GM21423 (cell line): ENCODE data around the gene C9orf43.
"Not testable (repeated sequence)": the region's sequence is repeated elsewhere in the genome, so short reads cannot be mapped to it uniquely, and the experiment has no call there.

Experiments
- ATAC-seq: cut with Tn5 transposase; IDR thresholded peaks from one replicate; pipeline ENCODE4 v1.9.1; 2021; ENCODE audit warnings: mild to moderate bottlenecking, moderate library complexity; ENCODE audit not compliant: unreplicated experiment

Gene C9orf43, protein sequence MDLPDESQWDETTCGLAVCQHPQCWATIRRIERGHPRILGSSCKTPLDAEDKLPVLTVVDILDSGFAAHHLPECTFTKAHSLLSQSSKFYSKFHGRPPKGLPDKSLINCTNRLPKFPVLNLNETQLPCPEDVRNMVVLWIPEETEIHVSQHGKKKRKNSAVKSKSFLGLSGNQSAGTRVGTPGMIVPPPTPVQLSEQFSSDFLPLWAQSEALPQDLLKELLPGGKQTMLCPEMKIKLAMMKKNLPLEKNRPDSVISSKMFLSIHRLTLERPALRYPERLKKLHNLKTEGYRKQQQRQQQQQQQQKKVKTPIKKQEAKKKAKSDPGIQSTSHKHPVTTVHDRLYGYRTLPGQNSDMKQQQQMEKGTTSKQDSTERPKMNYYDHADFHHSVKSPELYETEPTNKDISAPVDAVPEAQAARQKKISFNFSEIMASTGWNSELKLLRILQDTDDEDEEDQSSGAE

DNA sequence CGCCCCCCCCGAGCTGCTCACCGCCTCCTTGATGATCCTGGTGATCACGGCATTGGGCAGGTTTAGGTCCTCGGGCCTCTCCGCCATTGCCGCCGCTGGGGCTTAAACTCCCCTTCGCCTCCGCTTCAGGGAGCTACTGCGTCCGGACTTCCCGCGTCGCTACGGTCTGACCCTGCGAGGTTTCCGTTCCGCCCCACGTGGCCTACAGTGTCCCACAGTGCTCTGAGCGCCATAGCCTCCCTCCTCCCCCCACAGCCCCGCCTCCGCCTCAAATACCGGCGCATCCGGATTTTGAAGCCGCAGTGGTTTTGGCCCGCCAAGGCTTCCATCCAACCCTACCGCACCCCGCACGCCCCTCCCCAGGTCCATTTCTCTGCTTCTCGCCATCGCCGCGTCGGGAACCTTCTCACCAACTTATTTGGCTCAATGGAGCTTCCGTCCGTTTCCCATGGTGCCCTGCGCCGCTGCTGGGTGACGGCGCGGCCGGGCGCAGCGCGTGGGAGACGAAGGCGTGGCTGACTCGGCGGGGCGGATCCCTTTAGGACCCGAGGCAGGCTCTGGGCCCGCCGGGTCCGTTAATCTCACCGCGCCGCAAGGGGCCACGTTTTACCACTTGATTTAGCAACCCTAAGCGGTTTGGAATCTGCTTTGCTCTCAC lies at the start of gene C9orf43, which contains the start of gene POLE3:
C9orf43 (plus strand) TSS at position 541 of the 658 bp plus-strand sequence. CDS start 2,747 bp downstream, outside the sequence.
POLE3 (minus strand) TSS at position 469 of the 658 bp plus-strand sequence; CDS start at position 87, 382 bp downstream.
- ATAC-seq: peak; percentile 92

DNA sequence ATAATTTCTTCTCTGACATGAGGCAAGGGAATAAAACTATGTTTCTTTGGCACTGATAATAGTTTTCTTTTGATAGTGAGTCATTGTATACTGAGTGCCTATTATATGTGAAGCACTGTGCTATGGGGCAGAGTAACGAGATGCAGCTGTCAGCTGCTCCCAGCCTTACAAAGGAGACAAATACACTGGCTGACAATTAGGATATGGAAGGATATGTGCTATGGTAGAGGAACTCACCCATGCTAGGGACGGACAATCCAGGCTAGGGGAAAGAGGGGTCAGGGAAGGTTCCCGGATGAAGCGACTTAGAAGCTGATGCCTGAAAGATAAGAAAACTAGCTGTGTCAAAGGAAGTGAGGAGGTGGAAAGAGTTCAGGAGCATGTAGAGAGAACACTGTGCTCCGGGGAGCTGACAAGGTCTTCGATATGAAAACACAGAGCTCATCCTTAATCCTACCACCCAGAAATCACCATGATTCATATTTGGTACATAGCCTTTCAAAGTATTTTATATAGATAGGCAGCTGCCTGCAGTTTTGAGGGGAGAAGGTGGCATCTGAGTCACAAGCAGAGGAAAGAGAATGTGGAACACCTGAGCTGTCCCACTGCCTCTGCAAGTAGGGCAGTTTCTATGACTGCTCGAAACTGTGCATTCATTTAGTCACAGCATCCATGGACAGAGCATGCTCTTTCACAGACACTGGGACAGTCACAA lies 49.1 kb upstream of the C9orf43 start:
- ATAC-seq: no peak

DNA sequence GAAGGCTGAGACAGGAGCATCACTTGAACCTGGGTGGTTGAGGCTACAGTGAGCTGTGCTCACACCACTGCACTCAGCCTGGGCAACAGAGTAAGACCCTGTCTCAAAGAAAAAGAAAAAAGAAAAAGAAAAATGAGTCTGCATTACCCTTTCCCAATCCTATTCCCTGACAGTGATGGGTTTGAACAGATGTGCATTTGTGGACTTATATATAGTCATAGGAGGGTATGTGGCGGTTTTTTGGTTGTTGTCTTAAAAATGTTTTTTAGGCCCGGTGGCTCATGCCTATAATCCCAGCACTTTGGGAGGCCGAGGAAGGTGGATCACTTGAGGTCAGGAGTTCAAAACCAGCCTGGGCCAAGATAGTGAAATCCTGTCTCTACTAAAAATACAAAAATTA lies 47.2 kb upstream of the C9orf43 start:
- no peak for ATAC-seq

DNA sequence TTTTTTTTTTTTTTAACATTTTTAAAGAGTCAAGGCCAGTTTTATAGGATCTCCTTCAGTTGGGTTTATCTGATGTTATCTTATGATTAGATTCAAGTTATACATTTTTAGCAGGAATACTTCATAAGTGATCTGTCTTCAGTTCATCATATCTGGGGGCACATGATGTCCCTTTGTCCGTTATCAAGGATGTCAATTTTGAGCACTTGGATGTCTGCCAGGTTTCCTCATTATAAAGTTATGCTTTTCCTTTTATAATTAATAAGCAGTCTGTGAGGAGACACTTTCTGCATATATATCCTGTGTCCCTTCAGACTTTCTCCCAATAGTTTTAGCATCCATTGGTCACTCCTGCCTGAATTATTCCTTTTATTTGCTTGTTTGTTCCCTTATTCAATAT lies 45.6 kb upstream of the C9orf43 start:
- ATAC-seq: no peak

DNA sequence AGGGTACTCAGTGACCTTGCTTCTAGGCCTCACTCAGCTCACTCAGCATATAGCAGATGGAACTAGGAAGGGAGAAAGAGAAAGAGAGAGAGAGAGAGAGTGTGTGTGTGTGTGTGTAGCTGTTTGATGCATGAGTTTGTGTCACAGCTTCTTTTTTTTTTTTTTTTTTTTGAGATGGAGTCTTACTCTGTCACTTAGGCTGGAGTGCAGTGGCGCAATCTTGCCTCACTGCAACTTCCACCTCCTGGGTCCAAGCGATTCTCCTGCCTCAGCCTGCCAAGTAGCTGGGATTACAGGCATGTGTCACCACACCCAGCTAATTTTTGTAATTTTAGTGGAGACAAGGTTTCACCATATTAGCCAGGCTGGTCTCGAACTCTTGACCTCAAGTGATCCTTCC lies 44.9 kb upstream of the C9orf43 start:
- not testable (repeated sequence) for ATAC-seq

DNA sequence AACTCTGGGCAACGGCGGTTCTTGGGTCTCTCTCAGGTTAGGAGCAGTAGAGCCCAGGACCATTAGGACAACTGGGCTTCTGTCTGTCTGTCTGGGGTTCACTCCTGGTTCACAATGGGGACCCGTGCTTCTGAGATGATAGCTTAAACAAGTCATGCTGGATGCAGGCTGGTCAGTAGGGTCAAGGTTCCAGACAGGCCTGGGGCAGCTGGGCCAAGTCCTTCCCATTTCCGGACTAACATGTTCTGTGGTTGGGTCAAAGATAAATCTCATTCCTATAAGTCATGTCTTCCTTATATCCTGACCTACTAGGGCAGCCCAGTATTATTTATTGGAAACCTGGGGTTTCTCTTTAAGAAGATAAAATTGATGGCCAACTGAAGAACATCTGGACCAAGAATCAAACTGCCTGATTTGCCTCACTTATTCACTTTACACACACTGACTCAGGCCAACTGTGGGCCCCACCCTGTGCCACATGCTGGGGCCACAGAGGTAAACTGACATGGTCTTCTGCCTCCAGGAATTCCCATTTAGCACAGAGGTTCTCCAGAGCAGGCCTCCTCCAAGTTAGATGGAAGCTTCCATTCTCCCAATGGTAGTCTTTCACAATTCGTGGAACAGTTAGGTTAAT lies 42.1 kb upstream of the C9orf43 start:
- ATAC-seq: no peak

DNA sequence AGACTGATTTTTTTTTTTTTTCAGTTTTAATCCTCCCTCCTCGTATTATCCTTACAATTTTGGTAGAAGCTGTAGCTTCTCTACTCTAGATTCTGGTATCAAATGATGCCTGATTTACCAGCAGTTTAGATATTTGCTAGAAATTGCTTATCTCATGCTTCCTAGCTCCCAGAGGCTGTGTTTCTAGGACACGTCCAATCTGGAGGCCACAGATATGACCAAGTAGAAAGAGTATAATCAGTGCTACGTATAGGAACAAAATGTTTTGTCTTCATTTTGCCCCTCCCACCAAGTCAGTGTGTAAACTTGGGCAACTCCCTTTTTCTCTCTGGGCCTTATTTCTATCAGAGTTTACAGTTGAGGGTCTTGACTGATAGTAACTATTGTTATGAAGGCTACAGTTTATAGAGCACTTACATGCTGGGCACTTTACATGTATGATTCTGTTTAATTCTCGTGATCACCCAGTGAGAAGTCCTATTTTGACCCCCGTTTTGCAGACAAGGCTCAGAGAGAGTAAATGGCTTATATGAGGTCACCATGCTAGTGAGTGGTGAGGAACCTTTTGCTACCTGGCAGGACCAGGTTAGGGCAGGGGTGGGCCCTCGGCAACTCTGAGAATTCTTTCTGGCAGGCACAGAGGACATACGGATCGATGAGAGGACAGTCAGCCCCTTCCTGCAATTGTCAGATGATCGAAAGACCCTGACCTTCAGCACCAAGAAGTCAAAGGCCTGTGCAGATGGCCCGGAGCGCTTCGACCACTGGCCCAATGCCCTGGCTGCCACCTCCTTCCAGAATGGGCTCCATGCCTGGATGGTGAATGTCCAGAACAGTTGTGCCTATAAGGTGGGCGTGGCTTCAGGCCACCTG lies 41.3 kb upstream of the C9orf43 start:
- no peak for ATAC-seq

DNA sequence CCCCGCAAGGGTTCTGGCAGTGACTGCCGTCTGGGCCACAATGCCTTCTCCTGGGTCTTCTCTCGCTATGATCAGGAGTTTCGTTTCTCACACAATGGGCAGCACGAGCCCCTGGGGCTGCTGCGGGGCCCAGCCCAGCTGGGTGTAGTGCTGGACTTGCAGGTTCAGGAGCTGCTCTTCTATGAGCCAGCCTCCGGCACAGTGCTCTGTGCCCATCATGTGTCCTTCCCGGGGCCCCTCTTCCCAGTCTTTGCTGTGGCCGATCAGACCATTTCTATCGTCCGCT lies 40.7 kb upstream of the C9orf43 start:
- no peak for ATAC-seq

DNA sequence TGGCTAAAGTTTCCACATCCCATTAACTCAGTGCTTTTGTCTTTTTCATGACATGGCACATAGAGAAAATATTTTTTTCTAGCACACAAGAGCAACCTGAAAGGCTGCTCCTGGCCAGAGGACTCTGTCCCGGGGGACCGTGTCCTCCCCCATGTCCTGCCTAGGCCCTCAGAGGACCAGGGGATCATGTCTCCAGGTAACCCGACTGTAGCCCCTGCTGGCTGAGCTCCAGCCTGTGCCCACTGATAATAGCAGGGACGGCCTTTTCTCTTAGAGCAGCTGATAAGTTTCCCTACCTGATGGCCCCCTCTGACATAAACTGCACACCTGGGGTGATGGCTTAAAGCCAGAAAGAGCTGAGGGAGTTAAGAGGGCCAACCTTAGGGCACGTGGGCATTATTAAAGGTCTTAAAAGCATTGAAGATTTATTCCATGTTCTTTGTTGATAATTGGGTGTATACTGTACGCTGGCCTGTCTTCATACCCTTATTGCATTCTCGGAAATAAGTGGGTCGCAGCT lies 39.7 kb upstream of the C9orf43 start:
- ATAC-seq: no peak

DNA sequence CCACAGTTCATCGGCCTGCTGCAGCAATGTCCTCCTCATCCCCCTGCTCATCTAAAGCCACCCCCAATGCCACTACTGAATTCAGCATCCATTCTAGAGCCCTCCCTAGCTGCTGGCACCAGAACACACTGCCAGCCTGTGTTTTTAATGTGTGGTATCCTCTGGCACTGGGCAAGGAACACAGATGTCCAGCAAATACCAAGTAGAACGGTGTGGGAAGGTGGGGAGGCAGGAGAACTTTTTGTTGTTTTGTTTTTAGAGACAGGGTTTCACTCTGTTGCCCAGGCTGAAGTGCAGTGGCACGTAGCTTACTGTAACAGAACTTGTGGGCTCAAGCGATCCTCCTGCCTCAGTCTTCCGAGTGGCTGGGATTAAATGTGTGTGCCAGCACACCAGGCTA lies 38.5 kb upstream of the C9orf43 start:
- no peak for ATAC-seq

DNA sequence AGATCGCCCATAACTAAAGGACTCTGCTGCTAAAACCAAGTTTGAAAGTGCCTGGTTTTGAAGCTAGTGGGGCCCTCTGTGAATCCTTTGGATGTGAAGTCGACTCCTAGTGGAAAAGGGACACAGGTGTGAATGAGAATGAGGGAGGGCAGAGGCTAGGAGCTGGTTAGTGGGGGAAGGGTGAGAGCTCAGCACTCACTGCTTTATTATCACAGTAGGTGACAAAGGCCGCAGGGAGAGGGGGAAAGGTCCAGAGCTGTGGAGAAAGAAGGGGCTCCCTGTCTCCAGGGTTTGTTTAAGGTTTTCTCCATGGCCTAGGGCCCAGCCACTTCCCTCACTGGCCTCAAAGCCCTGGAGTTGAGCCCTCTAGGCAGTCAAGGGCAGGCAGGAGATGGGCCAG lies 37.3 kb upstream of the C9orf43 start:
- ATAC-seq: no peak

DNA sequence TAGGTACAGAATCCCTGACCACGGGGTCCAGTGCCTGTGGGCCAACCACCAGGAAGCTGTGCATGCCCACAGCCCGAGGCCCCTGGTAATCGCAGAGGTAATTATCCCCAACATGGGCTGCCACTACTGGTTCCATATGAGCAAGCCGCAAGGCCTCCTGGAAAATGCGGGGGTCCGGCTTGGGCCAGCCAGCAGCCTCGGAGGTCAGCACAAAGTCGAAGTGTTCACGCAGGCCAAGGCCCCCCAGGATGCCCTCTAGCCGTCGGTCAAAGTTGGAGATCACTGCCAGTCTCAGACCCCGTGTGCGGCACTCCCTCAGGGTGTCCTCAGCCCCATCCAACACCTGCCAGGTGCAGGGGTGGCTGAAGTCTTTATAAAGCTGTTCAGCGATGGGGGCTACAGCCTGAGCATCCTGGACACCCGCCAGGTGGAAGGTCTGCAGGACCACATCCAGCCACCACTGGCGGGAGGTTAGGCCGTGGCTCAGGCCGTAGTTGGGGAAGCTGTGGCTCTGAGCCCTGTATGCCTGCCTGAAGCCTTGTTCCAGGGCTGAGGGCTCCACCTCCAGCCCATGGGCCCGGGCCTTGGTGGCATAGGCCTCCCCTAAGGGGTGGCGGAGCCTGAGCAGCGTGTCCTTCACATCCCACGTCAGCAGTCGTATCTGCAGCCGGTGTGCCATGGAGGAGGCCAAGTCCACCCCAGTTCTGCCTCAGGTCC lies 36.7 kb upstream of the C9orf43 start:
- no peak for ATAC-seq

DNA sequence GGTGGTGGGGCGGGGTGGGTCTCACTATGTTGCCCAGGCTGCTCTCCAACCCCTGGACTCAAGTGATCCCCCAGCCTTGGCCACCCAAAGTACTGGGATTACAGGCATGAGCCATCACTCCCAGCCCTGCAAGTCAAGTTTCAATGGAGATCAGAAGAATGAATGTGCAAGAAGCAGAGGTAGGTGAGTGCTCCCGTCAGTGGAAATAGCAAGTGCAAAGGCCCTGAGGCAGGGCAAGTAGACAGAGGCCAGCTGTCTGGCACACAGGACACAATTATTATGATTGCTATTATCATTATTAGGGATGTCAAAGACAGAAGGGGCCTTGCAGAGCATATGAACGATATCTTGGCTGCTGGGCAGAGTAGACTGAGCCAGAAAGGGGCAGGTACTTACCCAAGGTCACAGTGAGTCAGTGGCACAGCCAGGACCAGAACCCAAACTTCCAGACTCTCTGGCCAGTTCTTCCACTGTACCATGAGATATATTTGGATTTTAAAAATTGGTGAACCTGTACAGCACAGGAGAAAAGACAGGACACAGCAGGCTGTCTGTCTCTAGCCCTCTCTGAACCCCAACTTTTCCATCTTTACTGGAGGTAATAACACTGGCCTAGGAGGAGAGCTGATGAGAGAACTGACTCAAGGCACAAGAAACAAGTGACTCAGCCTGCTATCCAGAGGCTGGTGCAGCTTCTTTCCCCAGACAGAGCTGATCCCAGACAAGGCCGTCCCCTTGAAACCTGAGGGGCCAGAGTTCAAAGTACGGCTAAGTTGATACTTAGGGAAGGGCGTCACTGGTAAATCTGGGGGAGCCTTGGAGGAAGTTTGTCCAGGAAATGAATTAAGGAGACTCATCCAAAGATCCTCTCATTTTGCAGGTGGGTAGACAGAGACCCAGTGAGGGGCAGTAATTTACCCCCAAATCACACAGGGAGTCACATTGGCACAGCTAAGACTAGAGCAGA lies 35.2 kb upstream of the C9orf43 start:
- no peak for ATAC-seq

DNA sequence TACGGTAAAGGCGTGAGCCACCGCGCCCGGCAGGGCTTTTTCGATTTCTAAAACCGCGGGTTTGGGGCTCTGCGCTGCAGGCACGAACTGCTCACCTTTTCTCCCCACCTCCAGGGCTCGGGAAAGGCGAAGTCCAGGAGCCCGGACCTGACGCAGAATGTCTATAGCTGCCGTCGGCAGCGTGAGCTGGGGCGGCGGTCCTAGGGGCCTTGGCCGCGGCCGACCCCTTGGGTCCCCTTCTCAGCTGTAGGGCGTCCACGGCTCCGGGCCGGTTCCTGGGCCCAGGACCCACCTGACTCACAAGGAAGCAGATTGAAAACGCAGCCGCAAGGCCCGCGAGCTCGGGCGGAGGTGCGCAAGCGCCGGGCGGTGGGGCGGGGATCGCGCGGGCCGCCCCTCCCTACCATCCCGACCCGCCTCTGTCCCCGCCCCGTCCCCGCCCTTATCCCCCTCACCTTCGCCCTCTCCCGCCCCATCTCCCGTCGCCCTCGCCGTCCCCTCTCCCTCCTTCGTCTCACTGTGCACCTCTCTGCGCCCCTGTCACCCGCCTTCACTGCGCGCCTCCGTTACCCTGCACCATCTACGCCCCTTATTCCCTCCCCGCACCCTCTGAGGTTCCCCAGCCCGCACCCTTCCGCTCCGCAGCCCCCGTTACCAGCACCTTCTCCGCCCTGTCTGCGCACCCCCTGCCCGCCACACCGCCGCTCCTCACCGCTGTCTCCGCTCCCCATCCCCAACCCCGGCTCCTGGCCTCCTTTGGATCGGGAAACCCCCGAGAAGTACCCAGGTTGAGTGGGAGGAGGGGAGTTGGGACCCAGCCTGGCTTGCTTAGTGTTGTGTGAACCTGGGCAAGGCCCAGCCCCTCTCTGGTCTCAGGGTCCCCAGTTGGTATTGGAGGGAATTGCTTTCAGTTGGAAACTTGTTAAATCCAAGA lies 33.6 kb upstream of the C9orf43 start, which contains the start of gene HDHD3:
HDHD3 (minus strand) TSS at position 353 of the 934 bp plus-strand sequence. CDS start 2,632 bp downstream, outside the sequence.
- ATAC-seq: peak; percentile 73

DNA sequence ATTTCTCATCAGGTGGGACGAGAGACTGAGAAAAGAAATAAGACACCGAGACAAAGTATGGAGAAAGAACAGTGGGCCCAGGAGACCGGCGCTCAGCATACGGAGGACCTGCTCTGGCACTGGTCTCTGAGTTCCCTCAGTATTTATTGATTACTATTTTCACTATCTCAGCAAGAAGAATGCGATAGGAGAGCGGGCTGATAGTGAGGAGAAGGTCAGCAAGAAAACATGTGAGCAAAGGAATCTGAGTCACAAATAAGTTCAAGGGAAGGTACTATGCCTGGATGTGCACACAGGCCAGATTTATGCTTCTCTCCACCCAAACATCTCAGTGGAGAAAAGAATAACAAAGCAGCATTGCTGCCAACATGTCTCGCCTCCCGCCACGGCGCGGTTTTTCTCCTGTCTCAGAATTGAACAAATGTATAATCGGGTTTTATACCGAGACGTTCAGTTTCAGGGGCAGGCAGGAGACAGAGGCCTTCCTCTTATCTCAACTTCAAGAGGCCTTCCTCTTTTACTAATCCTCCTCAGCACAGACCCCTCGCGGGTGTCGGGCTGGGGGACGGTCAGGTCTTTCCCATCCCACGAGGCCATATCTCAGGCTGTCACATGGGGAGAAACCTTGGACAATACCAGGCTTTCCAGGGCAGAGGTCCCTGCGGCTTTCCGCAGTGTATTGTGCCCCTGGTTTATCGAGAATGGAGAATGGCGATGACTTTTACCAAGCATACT lies 31.3 kb upstream of the C9orf43 start:
- not testable (repeated sequence) for ATAC-seq

DNA sequence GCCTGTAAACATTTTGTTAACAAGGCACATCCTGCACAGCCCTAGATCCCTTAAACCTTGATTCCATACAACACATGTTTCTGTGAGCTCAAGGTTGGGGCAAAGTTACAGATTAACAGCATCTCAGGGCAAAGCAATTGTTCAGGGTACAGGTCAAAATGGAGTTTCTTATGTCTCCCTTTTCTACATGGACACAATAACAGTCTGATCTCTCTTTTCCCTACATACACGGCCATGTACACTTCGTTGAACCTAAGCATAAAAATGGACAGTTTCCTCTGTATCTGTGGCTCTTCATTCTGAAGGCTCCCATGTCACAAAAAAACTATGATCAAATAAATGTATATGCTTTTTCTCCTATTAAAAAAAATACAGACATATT lies 30.7 kb upstream of the C9orf43 start:
- ATAC-seq: not testable (repeated sequence)
